HepG2 (cell line): ENCODE results near the gene PIMREG.

ENCODE experiments used
- CREB1 ChIP-seq, 2 experiments: fragments of 450-650 bp in 1 of 2; IDR thresholded peaks; 2 replicates each; pipeline ENCODE4 v1.6.1; 2016 to 2017; ENCODE audit warnings: control low read depth in 1 of 2, mild to moderate bottlenecking in 1 of 2, missing compliant biosample characterization in 1 of 2, missing genetic modification characterization in 1 of 2
- FOXM1 ChIP-seq: sonication (generic); formaldehyde crosslinking; IDR thresholded peaks from 2 replicates; pipeline ENCODE4 v1.5.0; 2020; ENCODE audit warnings: missing genetic modification reagents
- HDAC1 ChIP-seq: sonication (generic); formaldehyde crosslinking; IDR thresholded peaks from 2 replicates; pipeline ENCODE4 v1.5.1; 2020; ENCODE audit warnings: mild to moderate bottlenecking, missing genetic modification reagents
- MAFF ChIP-seq: IDR thresholded peaks from 2 replicates; pipeline ENCODE4 v1.6.1; 2011; ENCODE audit warnings: low read depth, low read length, improper control_type of control experiment
- PCBP2 ChIP-seq: fragments of 200-400 bp; formaldehyde crosslinking; optimal IDR thresholded peaks from 2 replicates; pipeline ENCODE3; 2018; ENCODE audit warnings: low read length, low read depth; ENCODE audit not compliant: poor library complexity, severe bottlenecking
- POLR2AphosphoS5 ChIP-seq: IDR thresholded peaks from 2 replicates; pipeline ENCODE4 v1.6.1; 2012; ENCODE audit warnings: low read depth, low read length
- U2AF2 ChIP-seq: fragments of 200-400 bp; formaldehyde crosslinking; IDR thresholded peaks from 2 replicates; pipeline ENCODE4 v1.6.1; 2017; ENCODE audit warnings: low read depth, mild to moderate bottlenecking, low read length
- ZNF235 ChIP-seq: sonication (generic); formaldehyde crosslinking; IDR thresholded peaks from 2 replicates; pipeline ENCODE4 v1.8.1; 2023; ENCODE audit warnings: mild to moderate bottlenecking, missing genetic modification reagents, borderline replicate concordance
- TF ChIP-seq, protein P1 (sequence below): sonication (generic); formaldehyde crosslinking; IDR thresholded peaks from 2 replicates; pipeline ENCODE4 v1.5.0; 2020; ENCODE audit warnings: mild to moderate bottlenecking, missing genetic modification reagents, moderate library complexity
- TF ChIP-seq, protein P2 (sequence below): IDR thresholded peaks from 2 replicates; pipeline ENCODE4 v1.6.1; 2016; ENCODE audit warnings: low read depth, borderline replicate concordance
- TF ChIP-seq, protein P3 (sequence below): fragments of 450-650 bp; IDR thresholded peaks from 2 replicates; pipeline ENCODE4 v1.6.1; 2017
- TF ChIP-seq, protein P4 (sequence below): sonication (generic); formaldehyde crosslinking; IDR thresholded peaks from 2 replicates; pipeline ENCODE4 v1.8.1; 2022; ENCODE audit warnings: low read depth, mild to moderate bottlenecking, missing genetic modification reagents
- TF ChIP-seq, protein P5 (sequence below): IDR thresholded peaks from 2 replicates; pipeline ENCODE4 v1.6.1; 2012; ENCODE audit warnings: inconsistent platforms

DNA sequence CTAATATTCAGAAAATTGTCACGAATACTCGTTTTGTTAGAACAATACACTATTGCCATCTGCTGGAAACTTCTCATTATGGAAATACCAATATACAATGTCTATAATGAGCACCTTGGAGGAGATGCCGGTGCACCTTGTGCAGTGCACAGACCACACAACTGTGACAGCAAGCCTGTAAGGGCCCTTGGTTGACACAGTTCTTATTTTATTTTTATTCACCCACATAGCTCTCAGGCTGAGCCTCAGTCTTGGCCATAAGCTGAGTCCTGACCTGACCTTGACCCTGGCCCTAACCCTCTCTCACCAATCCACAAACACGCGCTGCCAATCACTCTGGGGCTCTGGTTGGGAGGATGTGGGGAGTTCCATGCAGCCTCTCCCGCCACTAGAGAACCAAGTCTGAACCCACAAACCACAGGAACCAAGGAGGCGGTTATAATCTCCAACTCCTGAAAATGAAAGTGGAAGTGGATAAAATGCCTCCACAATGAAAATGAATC lies 16.9 kb upstream of the PIMREG start:
- TF ChIP-seq, protein P1, sequence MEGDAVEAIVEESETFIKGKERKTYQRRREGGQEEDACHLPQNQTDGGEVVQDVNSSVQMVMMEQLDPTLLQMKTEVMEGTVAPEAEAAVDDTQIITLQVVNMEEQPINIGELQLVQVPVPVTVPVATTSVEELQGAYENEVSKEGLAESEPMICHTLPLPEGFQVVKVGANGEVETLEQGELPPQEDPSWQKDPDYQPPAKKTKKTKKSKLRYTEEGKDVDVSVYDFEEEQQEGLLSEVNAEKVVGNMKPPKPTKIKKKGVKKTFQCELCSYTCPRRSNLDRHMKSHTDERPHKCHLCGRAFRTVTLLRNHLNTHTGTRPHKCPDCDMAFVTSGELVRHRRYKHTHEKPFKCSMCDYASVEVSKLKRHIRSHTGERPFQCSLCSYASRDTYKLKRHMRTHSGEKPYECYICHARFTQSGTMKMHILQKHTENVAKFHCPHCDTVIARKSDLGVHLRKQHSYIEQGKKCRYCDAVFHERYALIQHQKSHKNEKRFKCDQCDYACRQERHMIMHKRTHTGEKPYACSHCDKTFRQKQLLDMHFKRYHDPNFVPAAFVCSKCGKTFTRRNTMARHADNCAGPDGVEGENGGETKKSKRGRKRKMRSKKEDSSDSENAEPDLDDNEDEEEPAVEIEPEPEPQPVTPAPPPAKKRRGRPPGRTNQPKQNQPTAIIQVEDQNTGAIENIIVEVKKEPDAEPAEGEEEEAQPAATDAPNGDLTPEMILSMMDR (CRISPR knock-in tag): no peak
- TF ChIP-seq, protein P2, sequence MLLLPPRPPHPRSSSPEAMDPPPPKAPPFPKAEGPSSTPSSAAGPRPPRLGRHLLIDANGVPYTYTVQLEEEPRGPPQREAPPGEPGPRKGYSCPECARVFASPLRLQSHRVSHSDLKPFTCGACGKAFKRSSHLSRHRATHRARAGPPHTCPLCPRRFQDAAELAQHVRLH (CRISPR knock-in tag): no peak
- TF ChIP-seq HDAC1: no peak
- TF ChIP-seq ZNF235 (CRISPR knock-in tag): no peak
- no peak for TF ChIP-seq PCBP2
- TF ChIP-seq, protein P3, sequence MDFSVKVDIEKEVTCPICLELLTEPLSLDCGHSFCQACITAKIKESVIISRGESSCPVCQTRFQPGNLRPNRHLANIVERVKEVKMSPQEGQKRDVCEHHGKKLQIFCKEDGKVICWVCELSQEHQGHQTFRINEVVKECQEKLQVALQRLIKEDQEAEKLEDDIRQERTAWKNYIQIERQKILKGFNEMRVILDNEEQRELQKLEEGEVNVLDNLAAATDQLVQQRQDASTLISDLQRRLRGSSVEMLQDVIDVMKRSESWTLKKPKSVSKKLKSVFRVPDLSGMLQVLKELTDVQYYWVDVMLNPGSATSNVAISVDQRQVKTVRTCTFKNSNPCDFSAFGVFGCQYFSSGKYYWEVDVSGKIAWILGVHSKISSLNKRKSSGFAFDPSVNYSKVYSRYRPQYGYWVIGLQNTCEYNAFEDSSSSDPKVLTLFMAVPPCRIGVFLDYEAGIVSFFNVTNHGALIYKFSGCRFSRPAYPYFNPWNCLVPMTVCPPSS: no peak
- no peak for TF ChIP-seq U2AF2
- TF ChIP-seq, protein P4, sequence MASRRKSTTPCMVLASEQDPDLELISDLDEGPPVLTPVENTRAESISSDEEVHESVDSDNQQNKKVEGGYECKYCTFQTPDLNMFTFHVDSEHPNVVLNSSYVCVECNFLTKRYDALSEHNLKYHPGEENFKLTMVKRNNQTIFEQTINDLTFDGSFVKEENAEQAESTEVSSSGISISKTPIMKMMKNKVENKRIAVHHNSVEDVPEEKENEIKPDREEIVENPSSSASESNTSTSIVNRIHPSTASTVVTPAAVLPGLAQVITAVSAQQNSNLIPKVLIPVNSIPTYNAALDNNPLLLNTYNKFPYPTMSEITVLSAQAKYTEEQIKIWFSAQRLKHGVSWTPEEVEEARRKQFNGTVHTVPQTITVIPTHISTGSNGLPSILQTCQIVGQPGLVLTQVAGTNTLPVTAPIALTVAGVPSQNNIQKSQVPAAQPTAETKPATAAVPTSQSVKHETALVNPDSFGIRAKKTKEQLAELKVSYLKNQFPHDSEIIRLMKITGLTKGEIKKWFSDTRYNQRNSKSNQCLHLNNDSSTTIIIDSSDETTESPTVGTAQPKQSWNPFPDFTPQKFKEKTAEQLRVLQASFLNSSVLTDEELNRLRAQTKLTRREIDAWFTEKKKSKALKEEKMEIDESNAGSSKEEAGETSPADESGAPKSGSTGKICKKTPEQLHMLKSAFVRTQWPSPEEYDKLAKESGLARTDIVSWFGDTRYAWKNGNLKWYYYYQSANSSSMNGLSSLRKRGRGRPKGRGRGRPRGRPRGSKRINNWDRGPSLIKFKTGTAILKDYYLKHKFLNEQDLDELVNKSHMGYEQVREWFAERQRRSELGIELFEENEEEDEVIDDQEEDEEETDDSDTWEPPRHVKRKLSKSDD (CRISPR knock-in tag): no peak
- TF ChIP-seq, protein P5, sequence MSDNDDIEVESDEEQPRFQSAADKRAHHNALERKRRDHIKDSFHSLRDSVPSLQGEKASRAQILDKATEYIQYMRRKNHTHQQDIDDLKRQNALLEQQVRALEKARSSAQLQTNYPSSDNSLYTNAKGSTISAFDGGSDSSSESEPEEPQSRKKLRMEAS: no peak
- no peak for TF ChIP-seq FOXM1 (CRISPR knock-in tag)
- no peak for TF ChIP-seq POLR2AphosphoS5
- TF ChIP-seq CREB1 (IDR thresholded peaks at IDR 0.05): no peak
- no peak for TF ChIP-seq CREB1 (CRISPR knock-in tag; IDR thresholded peaks at IDR 0.05)
- no peak for TF ChIP-seq MAFF
